ENCODE results near the gene CLEC16A.

CLEC16A gene

DNA sequence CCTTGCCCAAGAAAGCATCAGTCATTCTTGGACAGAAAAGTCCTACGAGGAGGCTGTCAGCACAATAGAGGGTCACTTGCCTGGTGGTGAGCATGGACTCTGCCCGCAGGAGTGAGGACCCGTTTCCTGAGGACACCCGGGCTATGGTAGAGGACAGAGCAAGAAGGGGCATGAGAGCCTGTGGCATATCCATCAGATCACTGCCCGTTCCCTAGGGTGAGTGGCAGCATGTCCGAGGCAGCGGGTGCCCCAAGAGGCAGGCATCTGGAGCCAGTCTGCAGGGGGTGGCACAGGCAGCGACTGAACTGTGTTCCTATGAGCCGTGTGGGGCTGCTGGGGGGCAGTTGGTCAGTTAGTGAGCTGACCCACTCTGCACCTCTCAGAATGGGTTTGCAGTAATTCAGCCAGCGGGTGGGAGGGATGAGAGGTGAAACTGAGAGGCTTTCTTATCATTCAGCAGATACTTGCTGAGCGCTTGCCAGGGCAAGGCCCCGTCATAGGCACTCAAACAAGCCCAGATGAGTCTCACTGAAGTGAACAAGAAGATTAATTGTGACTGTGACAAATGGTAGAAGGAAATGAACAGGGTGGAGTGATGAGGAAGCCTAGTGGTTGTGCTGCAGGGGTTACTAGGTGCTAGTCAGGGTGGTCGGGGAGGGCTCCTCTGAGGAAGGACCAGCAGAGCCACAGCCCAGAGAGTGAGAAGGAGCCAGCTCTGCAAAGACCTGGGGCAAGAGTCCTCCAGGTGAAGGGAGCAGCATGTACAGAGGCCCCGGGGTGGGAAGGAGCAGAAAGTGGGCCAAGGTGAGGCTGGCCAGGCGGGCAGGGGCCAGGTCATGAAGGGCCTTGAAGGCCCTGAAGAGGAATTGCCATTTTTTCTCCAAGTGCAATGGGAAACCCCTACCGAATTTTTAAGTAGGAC lies 87.9 kb downstream of the CLEC16A start:
- Histone ChIP-seq H4K20me1 (ENCODE audit: insufficient read depth, low read length) (no peaks in the 10 kb centered on the region), H3K4me2 (ENCODE audit: insufficient read depth, low read length) (no peak overlapping the region), H3K9me3 (ENCODE audit: insufficient read depth, low read length, severe bottlenecking) (no peaks in the 10 kb centered on the region), H3K4me3 (ENCODE audit: low read depth in 1 of 2, low read length in 2 of 2) (no peak overlapping the region), H2AFZ (ENCODE audit: low read depth, low read length) (no peak overlapping the region), H3K9ac (ENCODE audit: low read depth, low read length) (no peak overlapping the region), H3K79me2 (ENCODE audit: insufficient read depth, low read length) (no peaks in the 10 kb centered on the region), H3K27me3 (ENCODE audit: insufficient read depth, low read length, poor library complexity) (no peaks in the 10 kb centered on the region), H3K4me1 (ENCODE audit: insufficient read depth, low read length) (no peaks in the 10 kb centered on the region), H3K36me3 (ENCODE audit: insufficient read depth, low read length) (peaks cover 72% of the 10 kb centered on the region), H3K27ac (ENCODE audit: low read length) (peak overlapping the region; percentile 29)
- DNase-seq (no peak), ATAC-seq (ENCODE audit: insufficient read depth, low read depth) (no peak)
- TF ChIP-seq, protein P1, sequence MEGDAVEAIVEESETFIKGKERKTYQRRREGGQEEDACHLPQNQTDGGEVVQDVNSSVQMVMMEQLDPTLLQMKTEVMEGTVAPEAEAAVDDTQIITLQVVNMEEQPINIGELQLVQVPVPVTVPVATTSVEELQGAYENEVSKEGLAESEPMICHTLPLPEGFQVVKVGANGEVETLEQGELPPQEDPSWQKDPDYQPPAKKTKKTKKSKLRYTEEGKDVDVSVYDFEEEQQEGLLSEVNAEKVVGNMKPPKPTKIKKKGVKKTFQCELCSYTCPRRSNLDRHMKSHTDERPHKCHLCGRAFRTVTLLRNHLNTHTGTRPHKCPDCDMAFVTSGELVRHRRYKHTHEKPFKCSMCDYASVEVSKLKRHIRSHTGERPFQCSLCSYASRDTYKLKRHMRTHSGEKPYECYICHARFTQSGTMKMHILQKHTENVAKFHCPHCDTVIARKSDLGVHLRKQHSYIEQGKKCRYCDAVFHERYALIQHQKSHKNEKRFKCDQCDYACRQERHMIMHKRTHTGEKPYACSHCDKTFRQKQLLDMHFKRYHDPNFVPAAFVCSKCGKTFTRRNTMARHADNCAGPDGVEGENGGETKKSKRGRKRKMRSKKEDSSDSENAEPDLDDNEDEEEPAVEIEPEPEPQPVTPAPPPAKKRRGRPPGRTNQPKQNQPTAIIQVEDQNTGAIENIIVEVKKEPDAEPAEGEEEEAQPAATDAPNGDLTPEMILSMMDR (IDR thresholded peaks at IDR 0.05; ENCODE audit: borderline replicate concordance, extremely low read depth, low read length, poor library complexity, severe bottlenecking) = no peak
- TF ChIP-seq EZH2 (IDR thresholded peaks at IDR 0.05; ENCODE audit: borderline replicate concordance, low read depth, low read length, severe bottlenecking) = no peak

GRCh38 chr16:11032922-11033291 lies 88.5 kb downstream of the CLEC16A start:
- H3K36me3 ChIP-seq (ENCODE audit: insufficient read depth, low read length) = peaks cover 71% of the 10 kb centered on the region

DNA sequence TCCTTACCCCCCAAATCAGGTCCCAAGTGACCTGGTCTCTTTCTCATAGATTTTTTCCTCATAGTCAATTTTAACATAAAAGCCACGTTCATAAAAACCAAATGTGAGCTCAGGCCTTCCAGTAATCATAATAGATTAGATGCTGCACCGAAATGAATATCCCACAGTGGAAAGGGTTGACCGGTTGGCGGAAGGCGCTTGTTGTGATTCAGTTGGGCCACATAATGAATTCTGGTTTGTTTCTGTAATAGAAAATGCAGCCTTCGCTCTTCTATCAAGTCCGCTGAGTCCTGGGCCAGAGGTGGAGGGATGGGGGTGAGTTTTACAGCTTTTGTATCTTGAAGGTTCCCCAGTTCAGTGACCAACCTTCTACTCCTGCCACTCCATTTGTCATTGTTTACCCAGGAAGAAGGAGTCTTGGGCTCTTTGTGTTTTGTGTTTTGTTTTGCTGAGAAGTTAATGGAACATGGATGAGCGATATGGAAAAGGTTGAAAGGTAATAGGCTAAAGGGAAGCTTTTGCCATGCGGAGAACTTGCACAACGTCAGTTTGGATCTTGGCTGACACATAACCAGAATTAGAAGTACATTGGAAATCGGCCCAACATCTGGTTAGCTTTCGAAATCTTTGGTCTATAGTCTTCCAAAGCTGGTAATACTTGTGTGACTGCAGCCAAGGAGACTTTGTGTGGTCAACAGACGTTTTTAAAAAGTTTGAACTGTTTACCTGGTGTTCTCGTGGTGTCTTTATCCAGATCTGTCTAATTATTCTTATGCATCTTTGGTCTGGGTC lies 89.5 kb downstream of the CLEC16A start:
- H3K36me3 ChIP-seq (ENCODE audit: insufficient read depth, low read length) = peaks cover 78% of the 10 kb centered on the region
- DNase-seq (no peak), ATAC-seq (ENCODE audit: insufficient read depth, low read depth) (no peak)
- no peaks in the 10 kb centered on the region for H3K79me2 ChIP-seq (ENCODE audit: insufficient read depth, low read length)
- no peaks in the 10 kb centered on the region for H3K4me1 ChIP-seq (ENCODE audit: insufficient read depth, low read length)
- H3K4me3 ChIP-seq (ENCODE audit: low read depth in 1 of 2, low read length in 2 of 2) = no peak overlapping the region
- no peak for TF ChIP-seq EZH2 (IDR thresholded peaks at IDR 0.05; ENCODE audit: borderline replicate concordance, low read depth, low read length, severe bottlenecking)
- TF ChIP-seq, protein P1 (IDR thresholded peaks at IDR 0.05; ENCODE audit: borderline replicate concordance, extremely low read depth, low read length, poor library complexity, severe bottlenecking) = no peak
- no peaks in the 10 kb centered on the region for H3K9me3 ChIP-seq (ENCODE audit: insufficient read depth, low read length, severe bottlenecking)
- no peak overlapping the region for H3K4me2 ChIP-seq (ENCODE audit: insufficient read depth, low read length)
- no peak overlapping the region for H3K9ac ChIP-seq (ENCODE audit: low read depth, low read length)
- H2AFZ ChIP-seq (ENCODE audit: low read depth, low read length) = no peak overlapping the region
- no peaks in the 10 kb centered on the region for H3K27me3 ChIP-seq (ENCODE audit: insufficient read depth, low read length, poor library complexity)
- H4K20me1 ChIP-seq (ENCODE audit: insufficient read depth, low read length) = no peaks in the 10 kb centered on the region
- no peak overlapping the region for H3K27ac ChIP-seq (ENCODE audit: low read length)

More at GRCh38 chr16:11032922-11033291, 88.5 kb downstream of the CLEC16A start:
- no peak for TF ChIP-seq EZH2 (IDR thresholded peaks at IDR 0.05; ENCODE audit: borderline replicate concordance, low read depth, low read length, severe bottlenecking)
- TF ChIP-seq, protein P1 (IDR thresholded peaks at IDR 0.05; ENCODE audit: borderline replicate concordance, extremely low read depth, low read length, poor library complexity, severe bottlenecking) = no peak
- Histone ChIP-seq H3K27ac (ENCODE audit: low read length) (no peak overlapping the region), H3K4me3 (ENCODE audit: low read depth in 1 of 2, low read length in 2 of 2) (no peak overlapping the region), H3K9me3 (ENCODE audit: insufficient read depth, low read length, severe bottlenecking) (no peaks in the 10 kb centered on the region), H4K20me1 (ENCODE audit: insufficient read depth, low read length) (no peaks in the 10 kb centered on the region), H3K9ac (ENCODE audit: low read depth, low read length) (no peak overlapping the region), H3K4me1 (ENCODE audit: insufficient read depth, low read length) (no peaks in the 10 kb centered on the region), H3K27me3 (ENCODE audit: insufficient read depth, low read length, poor library complexity) (no peaks in the 10 kb centered on the region), H3K4me2 (ENCODE audit: insufficient read depth, low read length) (no peak overlapping the region), H2AFZ (ENCODE audit: low read depth, low read length) (no peak overlapping the region), H3K79me2 (ENCODE audit: insufficient read depth, low read length) (no peaks in the 10 kb centered on the region)
- no peak for DNase-seq
- no peak for ATAC-seq (ENCODE audit: insufficient read depth, low read depth)
